Stromal cell of bone marrow (primary cell): Measurements from ENCODE around the gene PCDH9.

Experiments
- DNase-seq: peaks from one replicate; pipeline ENCODE4 v3.0.0-alpha.2; 2012; ENCODE audit warnings: low read depth

PCDH9 gene

DNA sequence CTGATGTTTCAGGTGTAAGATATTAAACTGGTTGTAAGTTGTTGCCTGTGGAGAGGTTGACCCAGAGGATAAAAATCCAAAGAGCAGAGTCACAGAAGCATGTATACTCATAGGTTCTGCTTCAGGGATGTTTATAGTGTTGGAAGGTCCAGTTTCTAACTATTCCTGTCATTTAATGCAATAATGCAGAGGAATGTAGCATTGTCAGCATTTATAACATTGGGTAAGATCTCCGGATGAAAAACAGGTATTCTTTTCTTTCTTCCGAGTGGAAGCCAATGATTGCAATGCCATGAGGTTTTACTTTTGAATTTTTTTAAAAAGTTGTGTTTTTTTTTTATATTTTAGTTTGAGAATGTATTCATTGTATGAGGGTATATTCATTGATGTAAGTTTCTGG is 771.0 kb downstream of the PCDH9 start:
- no peak for DNase-seq

DNA sequence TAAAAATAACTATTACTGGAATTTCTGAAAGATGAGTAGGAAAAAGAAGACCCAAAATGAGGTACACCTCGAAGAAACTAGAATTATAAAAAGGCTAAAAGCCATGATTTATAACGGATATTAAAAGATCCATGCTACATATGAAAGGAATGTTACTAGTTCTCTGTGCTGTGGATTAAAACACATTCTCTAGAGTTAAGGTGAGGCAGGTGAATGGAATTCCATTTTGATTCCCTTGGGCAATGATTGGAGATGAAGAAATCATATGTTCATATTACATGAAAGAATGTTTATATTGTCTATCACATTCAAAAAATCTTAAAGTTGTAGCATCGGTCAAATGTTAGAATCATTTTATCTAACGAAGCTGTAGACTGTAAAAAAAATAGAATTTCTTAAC is 783.7 kb downstream of the PCDH9 start:
- no peak for DNase-seq

DNA sequence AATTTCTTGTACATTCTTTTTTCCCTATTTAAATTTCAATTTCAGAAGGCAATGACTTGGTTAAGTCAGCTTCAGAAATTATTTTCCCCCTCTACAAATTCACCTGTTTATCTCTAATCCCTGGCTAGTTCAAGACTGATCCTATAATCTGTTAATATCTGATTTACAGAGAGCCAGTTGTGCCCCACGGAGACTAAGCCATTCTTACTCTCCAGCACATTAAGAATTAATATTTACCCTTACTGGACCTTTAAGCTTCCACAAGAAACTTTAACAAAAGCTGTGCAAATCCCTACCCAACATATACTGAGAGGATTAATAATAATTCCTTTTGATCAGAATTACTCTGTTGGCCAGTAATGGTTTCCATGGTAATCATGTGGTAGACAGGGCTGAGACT is 786.2 kb downstream of the PCDH9 start:
- DNase-seq = no peak

DNA sequence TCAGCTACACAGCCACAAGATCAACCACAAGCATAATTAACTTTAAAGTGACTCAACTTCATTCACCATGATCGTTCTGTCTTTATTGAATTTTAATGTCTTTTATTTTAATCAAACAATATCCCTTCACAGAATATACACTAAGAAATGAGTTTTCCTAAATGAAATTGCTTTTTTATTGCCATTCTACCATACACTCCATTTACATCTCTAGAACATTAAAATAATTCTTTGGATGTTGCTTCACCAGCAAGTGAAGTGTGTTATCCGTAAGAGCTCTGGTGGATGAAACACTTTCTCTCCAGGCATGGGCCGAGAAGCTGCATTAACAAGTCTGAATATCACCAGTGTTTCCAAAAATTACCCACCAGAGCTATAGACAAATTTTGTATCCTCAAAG is 789.2 kb downstream of the PCDH9 start:
- no peak for DNase-seq

DNA sequence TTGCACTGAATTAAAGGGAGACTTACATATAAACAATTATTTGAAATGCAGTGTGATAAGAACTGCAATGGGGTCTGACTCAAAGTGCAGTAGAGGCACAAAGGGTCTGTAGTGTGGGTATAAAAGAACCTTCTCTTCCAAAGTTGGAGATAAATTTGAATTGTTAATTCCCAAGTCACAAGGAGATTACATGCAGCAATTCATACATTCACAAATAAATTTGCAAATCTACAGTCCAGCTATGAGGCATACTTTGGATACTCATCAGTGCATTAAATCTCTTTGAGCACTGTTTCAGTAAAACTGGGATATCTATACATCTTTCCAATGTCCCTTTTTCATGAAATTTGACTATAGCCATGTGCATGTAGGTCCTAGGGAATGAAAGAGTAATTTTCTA is 799.4 kb downstream of the PCDH9 start:
- DNase-seq = no peak

DNA sequence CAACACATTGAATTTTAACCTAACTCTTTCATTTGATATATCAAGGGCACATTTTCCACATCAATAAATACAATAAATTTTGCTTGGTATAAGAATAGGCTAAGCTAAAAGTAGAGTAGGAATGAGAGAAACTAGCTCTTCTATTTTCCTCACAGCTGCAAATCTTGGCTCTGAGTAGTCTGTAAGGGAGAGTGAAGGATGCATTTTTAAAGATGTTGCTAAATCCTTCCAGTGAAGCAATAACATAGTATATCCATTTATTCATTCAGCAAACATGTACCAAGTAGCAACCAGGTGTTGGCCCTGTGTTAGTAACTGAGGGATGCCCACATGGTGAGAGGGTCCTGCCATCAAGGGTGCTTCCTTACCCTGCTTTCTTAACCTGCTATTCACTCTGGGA is 799.9 kb downstream of the PCDH9 start:
- no peak for DNase-seq

DNA sequence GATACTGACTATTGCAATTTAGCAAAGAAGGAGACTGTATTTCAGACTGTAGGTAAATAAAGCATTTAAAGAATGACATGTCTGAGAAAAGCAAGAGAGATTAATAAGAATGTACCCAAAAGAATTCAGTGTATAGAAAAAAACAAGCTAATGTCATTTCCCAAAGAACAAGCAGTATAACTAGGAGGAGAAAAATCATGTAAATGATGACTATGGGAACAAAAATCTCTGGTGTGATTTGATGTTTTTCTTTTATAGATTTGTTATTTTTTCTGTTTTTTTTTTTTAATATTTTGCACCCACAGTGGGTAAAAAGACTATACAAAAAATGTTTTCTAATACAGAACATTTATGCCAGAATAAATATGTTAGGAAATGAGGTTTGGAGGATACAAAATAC is 801.0 kb downstream of the PCDH9 start:
- no peak for DNase-seq

DNA sequence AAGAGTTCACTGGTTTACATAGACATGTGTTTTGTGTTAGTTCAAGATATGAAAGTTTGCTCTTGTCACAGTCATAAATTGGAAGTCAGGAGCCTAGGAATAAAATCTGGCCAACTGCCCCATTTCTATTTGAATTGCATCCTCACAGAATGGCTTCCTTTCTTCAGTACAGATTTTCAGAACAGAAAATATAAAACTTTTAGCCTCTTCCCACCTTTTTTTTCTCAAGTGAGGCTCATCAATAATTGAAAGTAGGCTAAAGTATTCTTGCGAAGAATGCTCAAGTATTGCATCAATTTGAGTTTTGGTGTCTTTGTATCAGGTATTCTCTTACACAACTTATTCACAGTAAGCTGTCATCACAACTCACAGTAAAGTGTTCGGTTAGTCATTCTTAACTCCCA is 802.7 kb downstream of the PCDH9 start:
- DNase-seq = no peak

DNA sequence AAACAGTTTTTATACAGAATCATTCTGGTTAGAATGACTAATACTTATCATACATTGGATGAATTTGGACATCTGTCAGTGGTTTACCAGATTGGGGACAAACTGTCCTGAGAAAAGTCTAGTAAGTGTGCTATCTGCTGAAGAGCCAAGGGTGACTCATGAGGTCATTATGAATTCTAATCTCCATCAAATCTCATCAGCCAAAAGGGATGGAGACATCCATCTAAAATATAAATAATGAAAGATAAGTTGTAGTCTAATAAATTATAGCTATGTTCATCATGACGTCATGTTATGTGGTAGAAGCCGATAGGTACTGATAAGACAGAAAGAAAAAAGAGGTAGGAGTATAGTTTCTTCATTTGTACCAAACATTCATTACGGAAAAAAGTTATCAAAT is 804.4 kb downstream of the PCDH9 start:
- DNase-seq = no peak

DNA sequence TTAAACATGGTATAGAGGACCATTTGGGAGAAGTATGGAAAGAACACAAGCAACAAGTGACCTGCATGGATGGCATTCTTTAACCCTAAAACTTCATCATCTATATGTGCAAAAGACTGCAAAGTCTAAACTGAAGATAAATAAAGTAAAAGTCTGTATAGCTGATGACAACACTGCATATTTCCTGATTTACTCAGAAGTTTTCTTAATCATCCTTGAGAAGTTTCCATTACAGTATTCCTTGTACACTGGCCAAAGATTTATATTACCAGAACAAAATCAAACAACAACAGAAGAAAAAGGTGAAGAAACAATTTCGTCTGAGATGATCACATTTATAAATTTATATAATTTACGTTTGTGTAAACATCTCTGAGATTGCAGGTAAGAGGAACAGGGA is 805.7 kb downstream of the PCDH9 start:
- DNase-seq = peak; percentile 66

DNA sequence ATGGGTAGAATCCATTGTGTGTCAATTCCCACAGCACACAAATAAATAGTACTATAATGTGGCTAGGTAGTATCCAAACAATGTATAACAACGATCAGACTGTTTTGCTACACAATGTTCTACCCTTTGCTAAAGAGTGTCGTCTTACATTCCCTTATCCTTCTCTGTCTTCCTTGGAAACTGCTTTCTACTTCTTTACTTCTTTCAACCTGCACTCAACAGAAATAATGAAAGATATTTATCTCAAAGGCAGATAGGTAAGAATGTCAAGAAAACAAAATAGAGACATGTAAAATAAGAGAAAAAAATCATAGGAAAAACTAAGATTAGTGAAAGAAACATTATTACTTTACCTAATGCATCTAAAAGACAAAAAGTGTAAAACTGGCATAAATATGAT is 814.7 kb downstream of the PCDH9 start:
- no peak for DNase-seq

DNA sequence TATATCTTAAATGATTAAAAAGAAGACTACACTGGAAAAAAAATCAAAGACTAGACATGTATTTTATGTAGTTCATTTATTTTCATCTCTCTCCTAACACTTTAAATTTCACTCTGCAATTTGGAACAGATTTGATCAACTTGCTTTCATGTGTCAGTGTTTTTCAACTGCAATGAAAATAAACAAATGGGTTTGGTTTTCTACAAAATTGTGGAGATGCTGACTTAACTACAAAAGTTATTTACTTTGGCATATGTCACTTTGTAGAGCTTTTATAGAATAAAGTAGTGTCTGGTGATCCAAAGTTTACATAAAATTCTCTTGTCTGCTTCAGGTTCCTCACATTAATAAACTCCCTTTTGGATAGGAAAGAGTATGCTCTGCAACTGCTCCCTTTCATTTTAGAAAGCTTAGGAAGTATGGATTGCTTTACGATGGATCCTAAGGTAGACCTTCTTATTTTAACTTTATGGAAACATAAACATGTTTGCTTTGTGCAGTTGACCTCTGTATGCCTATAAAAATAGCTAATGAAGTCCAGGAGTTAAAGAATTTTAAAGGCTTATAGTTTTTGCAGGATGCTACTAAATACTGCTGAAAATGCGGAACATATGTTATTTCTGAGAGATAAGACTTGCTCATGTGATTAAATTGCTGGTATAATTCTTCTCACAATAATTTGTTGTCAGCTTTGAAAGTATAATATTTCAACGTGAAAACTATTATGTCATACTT is 815.9 kb downstream of the PCDH9 start:
- DNase-seq = no peak

DNA sequence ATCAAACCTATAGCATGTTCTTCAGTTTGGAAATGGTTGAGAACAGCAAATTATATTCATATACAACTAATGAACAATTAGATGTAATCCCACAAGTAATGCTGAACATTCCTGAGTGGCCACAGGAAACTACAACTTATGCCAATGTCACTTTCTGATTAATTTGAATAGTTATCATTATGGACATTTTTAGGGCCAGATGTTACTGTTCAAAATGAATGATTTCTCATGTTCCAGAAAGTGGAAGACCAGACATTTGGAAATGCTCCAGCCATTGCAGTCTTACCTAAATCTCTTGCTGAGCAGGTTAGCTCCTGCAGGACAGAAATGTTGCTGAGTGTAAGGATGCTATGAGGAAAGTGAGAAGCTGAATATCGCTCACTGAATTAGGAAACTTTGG is 819.8 kb downstream of the PCDH9 start:
- no peak for DNase-seq

DNA sequence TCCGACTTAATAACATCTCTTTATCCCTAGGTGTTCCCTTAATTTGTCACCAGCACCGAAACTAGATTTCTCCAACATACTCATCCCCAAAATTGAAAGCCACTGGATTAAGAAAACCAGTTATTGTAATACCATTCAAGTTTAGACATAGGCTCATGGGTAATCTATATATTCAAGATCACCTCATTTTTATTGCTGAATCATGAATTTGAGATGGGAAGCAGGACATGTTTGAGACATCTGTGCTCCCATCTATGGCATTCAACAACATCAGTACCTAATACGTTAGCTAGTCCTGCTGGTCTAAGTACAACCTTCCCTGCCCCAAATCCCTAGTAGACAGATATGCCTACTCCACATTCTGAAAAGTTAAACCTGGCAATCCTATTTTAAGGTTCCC is 820.6 kb downstream of the PCDH9 start:
- DNase-seq = no peak

DNA sequence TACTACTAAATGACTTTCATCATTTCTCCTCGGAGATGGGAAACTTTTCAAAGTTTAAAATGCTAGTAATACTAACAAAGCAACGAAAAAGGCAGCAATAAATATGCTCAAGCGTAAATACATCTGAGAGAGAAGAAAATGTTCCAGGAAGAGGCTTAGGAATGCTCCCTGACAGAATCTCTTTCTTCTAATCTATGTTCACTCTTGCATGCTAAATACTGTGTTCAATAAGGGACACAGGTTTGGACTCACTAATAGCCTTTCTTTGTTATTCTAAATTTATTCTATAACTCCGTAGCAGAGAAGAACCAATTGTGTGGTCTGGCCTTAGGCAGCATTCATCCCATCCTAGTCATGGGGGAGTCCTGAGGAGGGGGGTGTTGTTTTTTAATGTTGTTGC is 823.0 kb downstream of the PCDH9 start:
- DNase-seq = no peak

DNA sequence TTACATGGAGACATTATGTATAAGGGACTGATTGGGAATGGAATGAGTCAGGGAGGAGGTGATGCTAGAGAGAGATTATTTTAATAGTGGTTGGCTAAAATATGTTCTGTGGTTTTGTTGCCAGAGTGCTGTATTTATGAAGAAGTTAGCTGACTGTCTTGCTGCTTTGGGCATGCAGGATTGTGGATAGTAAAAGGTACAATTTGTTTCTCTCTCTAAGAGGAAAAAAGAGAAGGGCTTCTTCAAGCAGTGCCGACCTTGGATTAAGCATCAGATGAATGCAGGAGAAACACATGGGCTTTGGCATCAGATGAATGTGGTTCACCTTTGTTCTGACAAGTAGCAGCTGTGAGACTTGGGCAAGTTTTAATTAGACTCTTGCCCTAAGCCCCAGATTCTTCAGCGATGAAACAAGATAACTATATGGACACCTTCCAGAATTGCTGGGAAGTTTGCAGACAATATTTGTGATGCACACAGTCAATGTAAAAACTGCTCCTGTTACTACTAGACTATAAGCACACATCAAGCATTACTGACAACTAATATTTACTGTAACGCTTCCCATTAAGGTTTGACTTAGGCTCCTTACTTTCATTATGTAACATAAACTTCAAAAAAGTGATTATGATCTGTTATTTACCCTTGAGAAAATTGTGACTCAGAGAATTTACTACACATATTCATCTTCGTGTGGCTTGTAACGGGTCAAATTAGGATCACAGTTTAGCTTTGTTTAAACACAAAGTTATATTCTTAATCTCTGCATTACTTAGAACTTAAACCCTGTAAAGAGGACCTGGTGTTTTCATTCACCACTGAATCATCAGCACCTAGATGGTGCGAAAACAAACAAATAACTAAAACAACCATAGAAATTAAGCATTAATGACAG is 824.0 kb downstream of the PCDH9 start:
- no peak for DNase-seq

DNA sequence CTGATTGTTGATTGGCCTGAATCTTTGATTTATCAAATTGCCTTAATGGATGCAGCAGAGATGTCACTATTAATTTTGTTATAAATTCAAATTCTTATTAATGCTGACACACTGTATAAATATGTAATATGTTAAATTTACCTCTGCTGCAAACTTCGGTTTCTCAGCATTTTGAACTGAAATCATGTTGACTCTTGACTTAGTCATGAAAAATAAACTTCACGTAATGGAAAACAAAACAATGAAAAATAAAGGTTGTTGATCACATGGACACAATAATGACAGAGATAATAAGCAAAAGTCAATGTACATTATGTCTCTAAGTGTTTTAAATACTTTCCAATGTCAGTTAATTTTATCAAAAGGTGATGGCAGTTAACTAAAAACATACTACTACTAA is 827.6 kb downstream of the PCDH9 start:
- DNase-seq = no peak

DNA sequence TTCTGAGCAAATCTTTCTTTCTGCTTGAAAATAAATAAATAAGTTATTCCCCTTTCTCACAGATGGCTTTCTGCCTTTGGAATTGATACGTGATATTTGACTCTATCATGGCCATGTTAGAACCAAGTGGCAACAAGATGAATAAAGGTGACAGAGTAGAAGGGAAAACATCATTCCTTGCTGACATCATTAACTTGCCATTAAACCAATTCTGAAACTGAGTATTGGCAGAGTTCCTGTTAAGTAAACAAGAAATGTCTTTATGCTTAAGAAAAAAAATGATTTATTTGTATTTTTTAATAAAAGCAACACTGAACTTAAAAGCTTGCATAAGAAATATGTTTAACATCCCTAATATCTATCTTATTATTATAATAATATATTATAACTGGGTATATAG is 828.1 kb downstream of the PCDH9 start:
- no peak for DNase-seq

DNA sequence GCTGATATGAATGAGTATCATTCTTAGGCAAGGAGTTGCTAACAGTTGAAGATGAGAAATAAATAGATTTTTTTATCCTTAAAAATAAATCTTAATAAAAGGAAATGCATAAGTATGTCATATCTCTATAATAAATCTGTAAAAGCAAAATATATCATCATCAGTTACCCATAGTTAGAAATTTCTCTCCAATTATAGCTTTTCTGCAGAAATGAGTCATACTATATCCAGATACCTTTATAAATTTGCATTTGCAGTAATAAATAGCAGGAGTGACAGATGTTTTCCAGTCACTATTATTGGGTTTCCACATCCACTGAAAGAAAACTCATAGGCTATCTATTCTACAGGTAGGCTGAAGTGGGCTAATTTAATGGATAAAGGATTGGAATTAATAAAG is 829.8 kb downstream of the PCDH9 start:
- DNase-seq = no peak

DNA sequence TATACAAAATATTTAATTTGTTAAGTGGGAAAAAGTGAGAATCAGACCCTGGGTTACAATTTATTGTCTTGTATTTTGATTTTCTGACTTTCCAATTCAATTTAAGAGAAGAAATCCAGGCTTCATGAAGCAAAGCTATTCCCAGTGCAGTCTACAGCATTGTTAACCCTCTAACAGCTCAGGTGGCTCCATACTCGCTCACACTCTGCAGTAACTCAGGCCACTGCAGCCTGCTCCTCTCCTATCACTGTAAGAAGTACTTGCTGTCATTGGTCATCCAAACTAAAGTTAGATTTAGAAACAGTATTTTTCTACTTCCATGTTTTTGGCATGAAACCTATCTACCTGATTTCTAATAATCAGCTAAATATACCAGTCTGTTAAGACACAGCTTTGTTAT is 830.3 kb downstream of the PCDH9 start:
- DNase-seq = no peak

DNA sequence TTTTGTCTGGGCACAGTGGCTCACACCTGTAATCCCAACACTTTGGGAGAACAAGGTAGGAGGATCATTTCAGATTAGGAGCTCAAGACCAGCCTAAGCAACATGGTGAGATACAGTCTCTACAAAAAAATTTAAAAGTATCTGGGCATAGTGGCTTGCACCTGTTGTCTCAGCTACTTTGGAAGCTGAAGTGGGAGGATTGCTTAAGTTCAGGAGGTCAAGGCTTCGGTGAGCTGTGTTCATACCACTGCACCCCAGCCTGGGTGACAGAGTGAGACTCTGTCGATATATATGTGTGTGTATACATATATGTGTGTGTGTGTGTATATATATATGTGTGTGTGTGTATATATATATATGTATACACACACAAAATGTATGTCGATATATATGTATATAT is 833.0 kb downstream of the PCDH9 start:
- DNase-seq = no peak

DNA sequence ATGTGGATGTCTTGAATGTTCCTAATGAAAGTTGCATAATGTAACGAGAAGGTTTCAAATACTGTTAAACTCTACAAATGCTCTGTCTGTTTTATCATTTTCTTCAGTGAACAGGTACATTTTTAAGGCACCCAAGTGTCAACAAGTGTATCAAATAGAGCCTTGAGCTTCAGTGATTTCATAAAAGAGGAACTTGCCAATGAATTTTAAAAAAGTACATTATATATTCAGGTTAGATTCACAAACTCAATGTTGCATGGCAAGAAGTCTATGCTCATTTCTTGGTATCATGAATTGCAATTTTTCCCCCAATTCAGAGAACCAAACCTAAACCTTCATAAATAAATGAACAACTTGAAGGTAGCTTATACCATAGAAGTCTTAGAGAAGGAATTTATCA is 838.8 kb downstream of the PCDH9 start:
- DNase-seq = no peak

DNA sequence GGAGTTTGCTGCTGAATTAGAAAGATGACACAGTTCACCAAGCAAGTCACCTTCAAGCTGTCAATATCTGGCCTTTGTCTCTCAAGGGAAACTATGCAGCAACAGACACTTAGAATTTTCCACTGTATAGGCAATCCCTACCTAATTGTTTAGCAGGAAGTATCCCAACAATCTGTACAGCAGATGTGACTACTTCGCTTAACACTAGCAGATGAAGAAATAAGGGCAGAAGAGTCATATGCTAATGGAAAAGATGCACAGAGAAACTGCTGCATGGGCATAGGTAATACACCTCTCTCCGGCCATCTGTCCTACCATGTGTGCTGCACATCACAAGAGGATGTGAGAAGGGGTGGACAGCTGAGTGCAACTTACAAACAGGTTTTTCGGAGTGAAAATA is 851.2 kb downstream of the PCDH9 start:
- DNase-seq = no peak

DNA sequence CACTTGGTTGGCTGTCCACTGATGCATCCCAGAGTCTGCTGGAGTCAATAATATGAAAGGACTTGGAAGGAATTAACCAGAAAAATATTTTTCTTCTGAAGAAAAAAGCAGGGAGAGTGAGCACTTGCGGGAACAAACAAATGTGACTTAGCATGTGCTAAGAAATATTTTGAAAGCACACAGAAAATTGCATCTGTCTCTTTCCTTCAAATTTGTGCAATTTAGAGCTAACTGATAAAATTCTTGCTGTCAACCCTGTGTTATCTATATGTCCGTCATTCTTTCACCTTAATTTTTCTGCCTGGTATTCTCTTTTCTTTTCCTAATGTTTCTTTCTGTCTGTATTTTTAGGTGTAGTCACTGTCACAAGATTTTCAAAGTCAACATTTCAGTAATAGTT is 852.6 kb downstream of the PCDH9 start:
- DNase-seq = no peak
